Measurements from ENCODE around the gene TBCK.

DNA sequence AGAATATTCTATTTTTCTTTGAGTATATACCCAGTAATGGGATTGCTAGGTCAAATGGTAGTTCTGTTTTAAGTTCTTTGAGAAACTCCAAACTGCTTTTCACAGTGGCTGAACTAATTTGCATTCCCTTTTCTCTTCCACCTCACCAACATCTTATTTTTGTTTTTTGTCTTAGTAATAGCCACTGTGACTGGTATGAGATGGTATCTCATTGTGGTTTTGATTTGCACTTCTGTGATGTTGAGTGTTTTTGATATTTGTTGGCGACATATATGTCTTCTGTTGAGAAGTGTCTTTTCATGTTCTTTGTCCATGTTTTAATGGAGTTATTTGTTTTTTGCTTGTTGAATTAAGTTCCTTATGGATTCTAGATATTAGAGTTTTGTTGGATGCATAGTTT lies 24.8 kb upstream of the TBCK start:
- TF ChIP-seq, protein P1, sequence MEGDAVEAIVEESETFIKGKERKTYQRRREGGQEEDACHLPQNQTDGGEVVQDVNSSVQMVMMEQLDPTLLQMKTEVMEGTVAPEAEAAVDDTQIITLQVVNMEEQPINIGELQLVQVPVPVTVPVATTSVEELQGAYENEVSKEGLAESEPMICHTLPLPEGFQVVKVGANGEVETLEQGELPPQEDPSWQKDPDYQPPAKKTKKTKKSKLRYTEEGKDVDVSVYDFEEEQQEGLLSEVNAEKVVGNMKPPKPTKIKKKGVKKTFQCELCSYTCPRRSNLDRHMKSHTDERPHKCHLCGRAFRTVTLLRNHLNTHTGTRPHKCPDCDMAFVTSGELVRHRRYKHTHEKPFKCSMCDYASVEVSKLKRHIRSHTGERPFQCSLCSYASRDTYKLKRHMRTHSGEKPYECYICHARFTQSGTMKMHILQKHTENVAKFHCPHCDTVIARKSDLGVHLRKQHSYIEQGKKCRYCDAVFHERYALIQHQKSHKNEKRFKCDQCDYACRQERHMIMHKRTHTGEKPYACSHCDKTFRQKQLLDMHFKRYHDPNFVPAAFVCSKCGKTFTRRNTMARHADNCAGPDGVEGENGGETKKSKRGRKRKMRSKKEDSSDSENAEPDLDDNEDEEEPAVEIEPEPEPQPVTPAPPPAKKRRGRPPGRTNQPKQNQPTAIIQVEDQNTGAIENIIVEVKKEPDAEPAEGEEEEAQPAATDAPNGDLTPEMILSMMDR (conservative IDR thresholded peaks at IDR 0.05 in 1 of 2, IDR thresholded peaks at IDR 0.05 in 1 of 2; ENCODE audit: extremely low read depth in 1 of 2, insufficient read depth in 1 of 2, low read depth in 1 of 2, low read length in 2 of 2): no peak
- no peak for TF ChIP-seq EZH2 (IDR thresholded peaks at IDR 0.05; ENCODE audit: borderline replicate concordance, low read length)

All from mammary epithelial cell (primary cell).